ENCODE measurements around the gene CHRNA7.

GRCh38 chr15:32057876-32058425 is 27.6 kb downstream of the CHRNA7 start:
- TF ChIP-seq, protein P1, sequence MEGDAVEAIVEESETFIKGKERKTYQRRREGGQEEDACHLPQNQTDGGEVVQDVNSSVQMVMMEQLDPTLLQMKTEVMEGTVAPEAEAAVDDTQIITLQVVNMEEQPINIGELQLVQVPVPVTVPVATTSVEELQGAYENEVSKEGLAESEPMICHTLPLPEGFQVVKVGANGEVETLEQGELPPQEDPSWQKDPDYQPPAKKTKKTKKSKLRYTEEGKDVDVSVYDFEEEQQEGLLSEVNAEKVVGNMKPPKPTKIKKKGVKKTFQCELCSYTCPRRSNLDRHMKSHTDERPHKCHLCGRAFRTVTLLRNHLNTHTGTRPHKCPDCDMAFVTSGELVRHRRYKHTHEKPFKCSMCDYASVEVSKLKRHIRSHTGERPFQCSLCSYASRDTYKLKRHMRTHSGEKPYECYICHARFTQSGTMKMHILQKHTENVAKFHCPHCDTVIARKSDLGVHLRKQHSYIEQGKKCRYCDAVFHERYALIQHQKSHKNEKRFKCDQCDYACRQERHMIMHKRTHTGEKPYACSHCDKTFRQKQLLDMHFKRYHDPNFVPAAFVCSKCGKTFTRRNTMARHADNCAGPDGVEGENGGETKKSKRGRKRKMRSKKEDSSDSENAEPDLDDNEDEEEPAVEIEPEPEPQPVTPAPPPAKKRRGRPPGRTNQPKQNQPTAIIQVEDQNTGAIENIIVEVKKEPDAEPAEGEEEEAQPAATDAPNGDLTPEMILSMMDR (IDR thresholded peaks at IDR 0.05): no peak
- no peak for TF ChIP-seq ZFX (IDR thresholded peaks at IDR 0.05; ENCODE audit: borderline replicate concordance)
